Activated naive CD8-positive, alpha-beta T cell treated with anti-CD3 and anti-CD28 coated beads for 36 hours (primary cell): ENCODE results near the gene KRT33A. TPM values are rescaled to one million over a fixed set of nuclear protein-coding genes. Genes with fewer than 3 reads are reported as not detected.
"Not testable (repeated sequence)": the region's sequence is repeated elsewhere in the genome, so short reads cannot be mapped to it uniquely, and the experiment has no call there.

ENCODE experiments used
- DNase-seq: peaks from one replicate; pipeline ENCODE4 v3.0.0; 2021
- H3K27ac Mint-ChIP-seq: one replicate; pipeline ENCODE4 v1.8.0; 2022; ENCODE audit warnings: mild to moderate bottlenecking, moderate library complexity, mixed read lengths
- H3K27me3 Mint-ChIP-seq: one replicate; pipeline ENCODE4 v1.8.0; 2022; ENCODE audit warnings: mild to moderate bottlenecking, mixed read lengths
- H3K36me3 Mint-ChIP-seq: one replicate; pipeline ENCODE4 v1.8.0; 2021; ENCODE audit warnings: mild to moderate bottlenecking, mixed read lengths
- H3K4me1 Mint-ChIP-seq: one replicate; pipeline ENCODE4 v1.8.0; 2021; ENCODE audit warnings: mixed read lengths
- H3K4me3 Mint-ChIP-seq: one replicate; pipeline ENCODE4 v1.8.0; 2022; ENCODE audit warnings: mild to moderate bottlenecking, moderate library complexity, mixed read lengths
- H3K9me3 Mint-ChIP-seq: one replicate; pipeline ENCODE4 v1.8.0; 2022; ENCODE audit warnings: mixed read lengths
- total RNA-seq, 2 experiments: library from RNA; stranded (reverse); gene quantifications; one replicate each; pipeline ENCODE4 v1.2.3, GENCODE V29; 2021

KRT33A gene
- total RNA-seq: not detected

- H3K9me3 Mint-ChIP-seq, H3K4me3 Mint-ChIP-seq, H3K27me3 Mint-ChIP-seq, H3K27ac Mint-ChIP-seq, H3K4me1 Mint-ChIP-seq, H3K36me3 Mint-ChIP-seq, DNase-seq: not testable (repeated sequence)
Measured at GRCh38 chr17:41350381-41350878, at the start of gene KRT33A. TSS of gene KRT33A (minus strand) at chr17:41350828. CDS start at chr17:41350767, 61 bp downstream.

DNA sequence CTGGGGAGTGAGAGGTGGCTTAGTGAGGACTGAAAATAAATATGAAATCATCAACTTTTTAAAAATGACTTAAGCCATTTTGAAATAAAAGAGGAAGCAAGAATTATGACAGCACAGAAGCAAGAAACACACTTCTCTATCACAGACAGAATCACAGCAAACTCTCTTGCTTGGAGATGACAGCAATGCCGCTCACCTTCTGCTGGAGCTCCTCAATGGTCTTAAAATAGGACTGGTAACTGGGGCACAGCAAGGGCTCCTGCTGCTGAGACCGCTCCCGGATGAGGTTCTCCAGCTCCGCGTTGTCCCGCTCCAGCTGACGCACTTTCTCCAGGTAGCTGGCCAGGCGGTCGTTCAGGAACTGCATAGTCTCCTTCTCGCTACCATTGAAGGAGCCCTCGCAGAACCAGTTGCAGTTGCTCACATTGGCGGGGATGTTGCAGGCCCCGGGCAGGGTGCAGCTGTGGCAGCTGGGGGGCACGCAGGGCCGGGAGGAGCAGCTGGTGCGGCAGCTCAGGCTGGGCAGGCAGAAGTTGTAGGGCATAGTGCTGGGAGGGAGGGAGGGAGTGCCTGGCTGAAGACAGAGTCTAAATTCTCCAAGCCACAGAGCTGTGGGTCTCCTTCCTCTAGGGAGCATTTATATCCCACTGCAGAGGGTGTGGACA lies 46.5 kb upstream of the KRT33A start, which contains the start of gene KRT31:
Gene KRT31 (minus strand): TSS at position 613 of the 665 bp plus-strand sequence. CDS start 69 bp downstream, at position 544.
- H3K9me3 Mint-ChIP-seq: no peaks in the 10 kb centered on the region
- no peaks in the 10 kb centered on the region for H3K36me3 Mint-ChIP-seq
- no peak for DNase-seq
- no peak within 1 kb of the TSS for H3K4me3 Mint-ChIP-seq
- no peaks in the 10 kb centered on the region for H3K27me3 Mint-ChIP-seq
- no peaks in the 10 kb centered on the region for H3K4me1 Mint-ChIP-seq
- no peak within 1 kb of the TSS for H3K27ac Mint-ChIP-seq

DNA sequence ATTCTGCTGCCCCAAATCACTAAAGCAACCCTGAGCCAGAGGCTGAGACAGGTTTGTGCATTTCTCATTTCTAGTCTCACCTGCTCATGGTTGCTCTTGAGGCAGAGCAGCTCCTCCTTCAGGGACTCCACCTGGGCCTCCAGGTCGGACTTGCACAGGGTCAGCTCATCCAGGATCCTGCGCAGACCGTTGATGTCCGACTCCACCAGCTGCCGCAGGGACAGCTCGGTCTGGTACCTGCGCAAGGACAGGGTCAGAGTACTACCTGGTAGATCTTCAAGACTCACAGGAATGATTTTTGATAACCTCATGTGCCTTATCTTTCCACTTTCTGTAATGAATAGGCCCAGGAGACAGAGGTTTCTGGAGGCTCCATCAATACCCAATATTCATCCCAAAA lies 45.7 kb upstream of the KRT33A start:
- Mint-ChIP-seq H3K4me1 (no peaks in the 10 kb centered on the region), H3K4me3 (no peak overlapping the region), H3K27ac (no peak overlapping the region), H3K36me3 (no peaks in the 10 kb centered on the region), H3K9me3 (no peaks in the 10 kb centered on the region), H3K27me3 (no peaks in the 10 kb centered on the region)
- DNase-seq: no peak

GRCh38 chr17:41395611-41396010 lies 45.0 kb upstream of the KRT33A start:
- Mint-ChIP-seq H3K9me3 (no peaks in the 10 kb centered on the region), H3K4me3 (no peak overlapping the region), H3K27ac (no peak overlapping the region), H3K27me3 (no peaks in the 10 kb centered on the region), H3K36me3 (no peaks in the 10 kb centered on the region), H3K4me1 (no peaks in the 10 kb centered on the region)
- DNase-seq: no peak

DNA sequence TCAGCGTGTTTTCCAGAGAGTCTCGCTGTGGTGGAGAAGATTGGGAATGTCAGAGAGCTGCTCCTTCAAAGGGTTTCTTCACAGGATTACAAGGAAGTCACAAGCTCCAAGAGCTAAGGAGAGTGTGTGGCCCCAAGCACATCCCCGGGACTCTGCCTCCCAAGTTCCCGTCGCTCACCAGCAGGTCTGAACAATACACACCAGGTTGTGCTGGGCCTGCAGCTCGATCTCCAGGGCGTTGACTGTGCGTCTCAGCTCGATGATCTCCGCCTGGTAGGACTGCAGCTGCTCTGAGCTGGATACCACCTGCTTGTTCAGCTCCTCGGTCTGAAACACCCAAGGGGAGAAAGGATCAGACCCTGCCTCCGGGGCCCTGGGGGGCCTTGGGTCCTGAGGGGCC lies 44.4 kb upstream of the KRT33A start:
- H3K27ac Mint-ChIP-seq, DNase-seq, H3K9me3 Mint-ChIP-seq, H3K4me3 Mint-ChIP-seq, H3K4me1 Mint-ChIP-seq, H3K27me3 Mint-ChIP-seq, H3K36me3 Mint-ChIP-seq: not testable (repeated sequence)

DNA sequence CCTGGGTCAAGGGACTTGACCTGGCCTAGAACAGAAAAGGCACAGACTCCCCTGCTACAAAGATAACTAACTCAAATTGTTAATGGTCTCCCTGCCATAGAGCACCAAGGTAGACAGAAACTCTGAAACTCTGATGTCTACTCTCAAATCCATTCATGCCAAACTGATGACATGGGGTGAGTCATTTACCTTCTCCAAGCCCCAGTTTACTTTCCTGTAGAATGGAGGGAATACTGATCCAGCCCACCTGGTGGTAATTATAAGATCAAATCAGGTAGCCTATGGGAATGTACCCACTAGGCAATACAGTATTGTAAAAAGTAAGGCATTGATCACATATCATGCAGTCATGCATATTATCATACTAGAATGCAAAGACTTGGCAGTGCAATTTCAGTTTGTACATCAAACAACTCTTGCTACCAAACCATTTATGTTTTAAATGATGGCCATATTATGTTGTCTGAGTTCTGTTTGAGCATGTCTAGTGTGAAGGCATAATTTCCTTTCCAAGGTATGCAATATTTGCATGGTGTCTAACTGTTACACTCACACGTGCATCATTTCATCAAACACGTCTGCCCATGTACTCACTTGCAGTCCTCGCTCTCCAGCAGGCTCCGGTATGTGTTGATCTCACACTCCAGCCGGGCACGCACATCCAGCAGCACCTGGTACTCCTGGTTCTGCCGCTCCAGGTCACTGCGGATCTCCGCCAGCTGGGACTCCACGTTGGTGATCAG lies 43.8 kb upstream of the KRT33A start:
- Mint-ChIP-seq H3K4me1 (no peaks in the 10 kb centered on the region), H3K4me3 (no peak overlapping the region), H3K27ac (no peak overlapping the region), H3K9me3 (no peaks in the 10 kb centered on the region), H3K36me3 (no peaks in the 10 kb centered on the region), H3K27me3 (no peaks in the 10 kb centered on the region)
- no peak for DNase-seq

- no peak overlapping the region for H3K4me3 Mint-ChIP-seq
- DNase-seq: no peak
- no peaks in the 10 kb centered on the region for H3K27me3 Mint-ChIP-seq
- no peaks in the 10 kb centered on the region for H3K9me3 Mint-ChIP-seq
- H3K27ac Mint-ChIP-seq: no peak overlapping the region
- no peaks in the 10 kb centered on the region for H3K36me3 Mint-ChIP-seq
- H3K4me1 Mint-ChIP-seq: no peaks in the 10 kb centered on the region
Measured at GRCh38 chr17:41393826-41394225, 43.2 kb upstream of the KRT33A start.

GRCh38 chr17:41393294-41393693 lies 42.7 kb upstream of the KRT33A start:
- no peaks in the 10 kb centered on the region for H3K9me3 Mint-ChIP-seq
- H3K4me1 Mint-ChIP-seq: no peaks in the 10 kb centered on the region
- H3K27ac Mint-ChIP-seq: no peak overlapping the region
- no peak overlapping the region for H3K4me3 Mint-ChIP-seq
- H3K27me3 Mint-ChIP-seq: no peaks in the 10 kb centered on the region
- no peak for DNase-seq
- H3K36me3 Mint-ChIP-seq: no peaks in the 10 kb centered on the region

DNA sequence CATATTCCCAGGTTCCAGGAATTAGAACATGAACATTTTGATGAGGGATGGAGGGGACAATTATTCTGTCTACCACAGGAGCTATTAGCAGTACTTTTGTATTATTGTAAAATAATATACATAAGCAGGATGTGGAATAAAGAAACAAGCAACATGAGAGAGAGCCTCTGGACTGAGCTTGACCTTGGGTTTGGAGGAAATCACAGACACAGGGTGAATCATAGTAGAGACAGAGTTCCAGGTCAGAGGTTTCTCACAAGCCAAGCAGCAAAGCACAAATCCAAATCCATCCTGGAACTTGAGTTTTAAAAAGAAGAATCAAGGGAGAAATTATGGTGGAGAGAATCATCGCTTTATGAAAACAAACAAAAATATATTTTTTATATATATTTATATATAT lies 41.6 kb upstream of the KRT33A start:
- no peak overlapping the region for H3K27ac Mint-ChIP-seq
- no peak for DNase-seq
- H3K9me3 Mint-ChIP-seq: peaks cover 5% of the 10 kb centered on the region
- no peaks in the 10 kb centered on the region for H3K27me3 Mint-ChIP-seq
- peaks cover 3% of the 10 kb centered on the region for H3K36me3 Mint-ChIP-seq
- H3K4me1 Mint-ChIP-seq: no peaks in the 10 kb centered on the region
- H3K4me3 Mint-ChIP-seq: no peak overlapping the region

- H3K36me3 Mint-ChIP-seq: peaks cover 6% of the 10 kb centered on the region
- H3K9me3 Mint-ChIP-seq: peaks cover 10% of the 10 kb centered on the region
- H3K27me3 Mint-ChIP-seq: peaks cover 3% of the 10 kb centered on the region
- DNase-seq: no peak
- no peak overlapping the region for H3K4me3 Mint-ChIP-seq
- no peak overlapping the region for H3K27ac Mint-ChIP-seq
- H3K4me1 Mint-ChIP-seq: no peaks in the 10 kb centered on the region
Measured at GRCh38 chr17:41391535-41391934, 40.9 kb upstream of the KRT33A start.

DNA sequence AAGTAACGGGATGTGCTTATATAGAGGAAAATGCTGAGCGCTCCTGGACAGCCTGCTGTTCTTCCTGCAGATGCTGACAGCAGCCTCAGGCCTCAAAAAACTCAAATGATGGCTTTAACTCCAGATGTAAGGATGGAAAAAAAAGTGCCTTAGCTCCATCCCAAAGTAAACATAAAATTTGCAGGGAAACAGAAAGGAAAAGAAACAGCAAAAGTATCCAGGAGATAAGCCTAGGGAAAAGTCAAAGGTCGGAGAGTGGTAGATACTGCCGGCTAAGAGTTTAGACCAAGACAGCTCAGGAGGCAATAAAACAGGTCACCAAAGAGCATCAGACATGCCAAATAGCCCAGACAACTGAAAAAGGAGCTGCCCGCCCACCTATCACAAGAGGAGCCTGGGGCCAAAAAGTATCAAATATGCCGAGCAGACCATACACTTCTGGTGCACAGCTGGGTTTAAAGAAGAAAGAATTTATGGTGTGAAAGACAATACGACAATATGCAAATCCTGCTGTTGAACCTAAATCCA lies 39.8 kb upstream of the KRT33A start:
- Mint-ChIP-seq H3K9me3 (peaks cover 14% of the 10 kb centered on the region), H3K27ac (no peak overlapping the region), H3K36me3 (peaks cover 7% of the 10 kb centered on the region), H3K4me3 (no peak overlapping the region), H3K27me3 (peaks cover 4% of the 10 kb centered on the region), H3K4me1 (no peaks in the 10 kb centered on the region)
- DNase-seq: no peak

- Mint-ChIP-seq H3K36me3 (peaks cover 7% of the 10 kb centered on the region), H3K4me1 (no peaks in the 10 kb centered on the region), H3K27ac (no peak overlapping the region), H3K27me3 (peaks cover 4% of the 10 kb centered on the region), H3K4me3 (no peak overlapping the region), H3K9me3 (peaks cover 14% of the 10 kb centered on the region)
- DNase-seq: no peak
Measured at GRCh38 chr17:41387670-41388069, 37.0 kb upstream of the KRT33A start.

GRCh38 chr17:41386227-41386626 lies 35.6 kb upstream of the KRT33A start:
- DNase-seq: no peak
- H3K9me3 Mint-ChIP-seq: peaks cover 14% of the 10 kb centered on the region
- no peak overlapping the region for H3K4me3 Mint-ChIP-seq
- H3K36me3 Mint-ChIP-seq: peaks cover 7% of the 10 kb centered on the region
- no peaks in the 10 kb centered on the region for H3K4me1 Mint-ChIP-seq
- no peak overlapping the region for H3K27ac Mint-ChIP-seq
- H3K27me3 Mint-ChIP-seq: peaks cover 4% of the 10 kb centered on the region

GRCh38 chr17:41383690-41384089 lies 33.1 kb upstream of the KRT33A start:
- H3K4me3 Mint-ChIP-seq: no peak overlapping the region
- H3K36me3 Mint-ChIP-seq: peaks cover 7% of the 10 kb centered on the region
- H3K27ac Mint-ChIP-seq: no peak overlapping the region
- peaks cover 2% of the 10 kb centered on the region for H3K4me1 Mint-ChIP-seq
- H3K9me3 Mint-ChIP-seq: peaks cover 14% of the 10 kb centered on the region
- peaks cover 4% of the 10 kb centered on the region for H3K27me3 Mint-ChIP-seq
- no peak for DNase-seq

- peaks cover 5% of the 10 kb centered on the region for H3K36me3 Mint-ChIP-seq
- H3K27me3 Mint-ChIP-seq: peaks cover 4% of the 10 kb centered on the region
- H3K27ac Mint-ChIP-seq: no peak overlapping the region
- DNase-seq: no peak
- H3K4me1 Mint-ChIP-seq: peaks cover 6% of the 10 kb centered on the region
- H3K4me3 Mint-ChIP-seq: no peak overlapping the region
- H3K9me3 Mint-ChIP-seq: peaks cover 10% of the 10 kb centered on the region
Measured at GRCh38 chr17:41382394-41382793, 31.8 kb upstream of the KRT33A start.
